Activated CD4-positive, alpha-beta T cell treated with anti-CD3 and anti-CD28 coated beads, Interleukin-2, amount 10 ng/mL, durations not matched to agents 24 days and 14 days (primary cell): ENCODE results near the gene RBMX2. TPM values are rescaled to one million over a fixed set of nuclear protein-coding genes. Genes with fewer than 3 reads are reported as not detected.
"Not testable (repeated sequence)": the region's sequence is repeated elsewhere in the genome, so short reads cannot be mapped to it uniquely, and the experiment has no call there.

Source experiments
- DNase-seq: peaks from one replicate; pipeline ENCODE4 v3.0.0; 2022
- H3K27ac Mint-ChIP-seq: one replicate; pipeline ENCODE4 v1.8.0; 2022; ENCODE audit warnings: mild to moderate bottlenecking, mixed read lengths
- H3K27me3 Mint-ChIP-seq: one replicate; pipeline ENCODE4 v1.8.0; 2022; ENCODE audit warnings: mixed read lengths
- H3K36me3 Mint-ChIP-seq: one replicate; pipeline ENCODE4 v1.8.0; 2022; ENCODE audit warnings: low read depth, mild to moderate bottlenecking, mixed read lengths
- H3K4me1 Mint-ChIP-seq: one replicate; pipeline ENCODE4 v1.8.0; 2021; ENCODE audit warnings: mixed read lengths
- H3K4me3 Mint-ChIP-seq: one replicate; pipeline ENCODE4 v1.8.0; 2022; ENCODE audit warnings: mild to moderate bottlenecking, moderate library complexity, mixed read lengths
- H3K9me3 Mint-ChIP-seq: one replicate; pipeline ENCODE4 v1.8.0; 2021; ENCODE audit warnings: mixed read lengths
- intact Hi-C: fragments of 100-400 bp; cut with micrococcal nuclease; formaldehyde crosslinking; loops from one replicate; pipeline ENCODE4 v1.15.1; 2023
- total RNA-seq: library from RNA; stranded (reverse); gene quantifications from 2 replicates; pipeline ENCODE4 v1.2.3, GENCODE V29; 2022

The RBMX2 gene, protein sequence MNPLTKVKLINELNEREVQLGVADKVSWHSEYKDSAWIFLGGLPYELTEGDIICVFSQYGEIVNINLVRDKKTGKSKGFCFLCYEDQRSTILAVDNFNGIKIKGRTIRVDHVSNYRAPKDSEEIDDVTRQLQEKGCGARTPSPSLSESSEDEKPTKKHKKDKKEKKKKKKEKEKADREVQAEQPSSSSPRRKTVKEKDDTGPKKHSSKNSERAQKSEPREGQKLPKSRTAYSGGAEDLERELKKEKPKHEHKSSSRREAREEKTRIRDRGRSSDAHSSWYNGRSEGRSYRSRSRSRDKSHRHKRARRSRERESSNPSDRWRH
- total RNA-seq = 27.4 and 28.1 TPM in 2 replicates

DNA sequence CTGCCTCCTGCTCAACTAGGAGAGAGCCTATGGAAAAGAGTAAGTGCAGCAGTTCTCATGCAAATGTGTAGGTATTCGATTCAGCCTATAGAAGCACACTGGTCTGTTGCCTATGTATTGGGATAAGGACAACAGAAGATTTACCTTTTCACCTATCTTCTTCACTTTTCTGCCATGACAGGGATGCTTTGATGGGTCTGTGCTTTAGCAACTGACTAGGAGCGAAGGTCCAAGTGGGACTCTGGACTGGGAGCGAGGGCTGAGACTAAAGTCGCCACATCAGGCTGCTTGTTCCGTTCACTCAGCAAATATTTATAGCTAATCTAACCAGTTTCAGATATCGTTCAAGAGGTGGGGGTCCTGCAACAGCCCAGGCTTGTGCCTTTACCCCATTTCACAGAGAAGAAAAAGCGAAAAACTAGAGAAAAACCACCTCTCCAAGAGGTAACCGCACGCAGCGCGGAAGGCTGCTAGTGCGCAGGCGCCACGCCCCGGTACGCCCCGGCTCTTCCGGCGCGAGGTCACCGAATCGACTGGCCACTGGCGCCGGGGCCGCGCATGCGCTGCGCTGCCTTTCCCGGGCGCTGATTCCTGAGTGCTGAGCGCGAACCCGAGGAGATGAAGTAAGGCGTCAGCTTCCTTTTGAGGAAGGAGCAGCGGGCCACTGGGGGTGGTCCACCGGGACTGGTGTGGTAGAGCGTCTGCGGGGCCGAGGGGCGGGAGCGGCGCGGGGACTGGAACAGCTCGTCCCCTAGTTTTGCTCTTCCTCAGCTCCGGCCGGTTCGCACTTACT is at the start of gene RBMX2:
Gene RBMX2, plus strand, starts transcription at position 573 of the 793 bp plus-strand sequence. Its CDS starts 46 bp downstream, at position 619.
- Mint-ChIP-seq H3K27me3 (peaks cover 9% of the 10 kb centered on the region), H3K36me3 (peaks cover 9% of the 10 kb centered on the region), H3K27ac (peak within 1 kb of the TSS; percentile 92), H3K4me1 (peaks cover 9% of the 10 kb centered on the region), H3K4me3 (peak within 1 kb of the TSS; percentile 92), H3K9me3 (no peaks in the 10 kb centered on the region)
- peak; percentile 92 for DNase-seq
- intact Hi-C loops = loop anchor here (5.0 kb wide), 3 partner anchors 64 to 559 kb away; partner anchors contain the start of genes ENOX2, SLC25A14 and ZDHHC9

DNA sequence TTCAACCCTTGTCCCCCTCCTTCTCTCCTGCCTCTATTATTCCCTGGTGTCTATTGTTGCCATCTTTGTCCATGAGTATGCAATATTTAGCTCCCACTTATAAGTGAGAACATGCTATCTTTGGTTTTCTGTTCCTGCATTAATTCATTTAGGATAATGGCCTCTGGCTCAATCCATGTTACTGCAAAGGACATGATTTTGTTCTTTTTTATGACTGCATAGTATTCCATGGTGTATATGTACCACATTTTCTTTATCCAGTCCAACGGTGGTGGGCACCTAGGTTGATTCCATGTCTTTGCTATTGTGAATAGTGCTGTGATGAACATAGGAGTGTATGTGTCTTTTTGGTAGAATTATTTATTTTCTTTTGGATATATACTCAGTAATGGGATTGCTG is 49.7 kb upstream of the RBMX2 start:
- H3K4me3 Mint-ChIP-seq, intact Hi-C loops: not testable (repeated sequence)

DNA sequence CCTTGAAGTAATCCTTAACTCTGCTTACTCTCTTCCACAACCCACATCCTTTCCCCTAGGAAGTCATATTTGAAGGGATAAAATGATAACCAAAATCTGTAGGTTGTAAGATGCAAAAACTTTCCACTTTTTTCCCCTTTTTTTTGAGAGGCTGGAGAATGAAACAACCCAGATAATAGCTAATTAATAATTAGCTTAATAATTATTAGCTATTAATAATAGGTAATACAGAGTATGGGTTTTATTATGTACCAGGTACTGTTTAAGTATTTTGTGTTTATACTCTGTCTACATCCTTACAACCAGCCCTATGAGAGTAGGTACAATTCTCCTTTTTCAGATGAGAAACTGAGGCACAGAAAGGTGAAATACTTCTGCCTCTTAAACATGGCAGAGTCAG is 25.7 kb upstream of the RBMX2 start:
- Mint-ChIP-seq H3K4me3 (no peak overlapping the region), H3K27ac (no peak overlapping the region), H3K36me3 (no peaks in the 10 kb centered on the region), H3K27me3 (no peaks in the 10 kb centered on the region), H3K4me1 (no peaks in the 10 kb centered on the region), H3K9me3 (no peaks in the 10 kb centered on the region)
- DNase-seq = no peak
- intact Hi-C loops = no loop called here

More for the DNA sequence above, 49.7 kb upstream of the RBMX2 start:
- not testable (repeated sequence) for H3K27me3 Mint-ChIP-seq, H3K9me3 Mint-ChIP-seq, H3K27ac Mint-ChIP-seq, H3K4me1 Mint-ChIP-seq, DNase-seq, H3K36me3 Mint-ChIP-seq

DNA sequence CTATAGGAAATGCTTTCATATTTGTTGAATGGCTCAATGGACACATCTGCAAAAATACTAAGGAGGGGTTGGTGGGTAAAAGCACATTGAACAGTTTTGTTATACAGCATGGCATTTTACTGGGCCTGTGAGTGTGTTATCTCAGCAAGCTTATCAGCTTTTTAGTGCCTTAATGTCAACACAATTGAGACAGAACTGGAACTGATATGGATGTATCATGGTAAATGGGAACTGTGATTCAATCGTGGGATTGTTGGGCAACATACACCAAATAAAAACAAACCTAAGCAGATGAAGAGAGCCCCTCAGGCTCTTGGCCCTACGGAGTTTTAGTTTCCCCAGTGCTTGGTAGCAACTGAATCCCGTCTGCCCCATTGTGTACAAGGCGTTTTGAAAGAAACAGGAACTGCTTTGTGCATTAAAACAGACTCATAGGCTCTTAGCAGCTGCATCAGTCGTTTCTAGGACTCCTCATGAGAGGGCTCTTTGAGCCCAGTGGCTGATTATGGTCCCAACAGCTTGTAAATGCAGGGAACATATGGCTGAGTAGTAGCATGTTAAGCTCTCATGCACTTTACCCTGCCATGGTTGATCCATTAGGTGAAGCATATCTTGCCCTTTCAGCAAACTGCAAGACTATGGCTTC is 23.6 kb upstream of the RBMX2 start:
- Mint-ChIP-seq H3K4me3 (no peak overlapping the region), H3K9me3 (no peaks in the 10 kb centered on the region), H3K4me1 (no peaks in the 10 kb centered on the region), H3K36me3 (no peaks in the 10 kb centered on the region), H3K27me3 (peaks cover 4% of the 10 kb centered on the region), H3K27ac (no peak overlapping the region)
- intact Hi-C loops = no loop called here
- DNase-seq = no peak

DNA sequence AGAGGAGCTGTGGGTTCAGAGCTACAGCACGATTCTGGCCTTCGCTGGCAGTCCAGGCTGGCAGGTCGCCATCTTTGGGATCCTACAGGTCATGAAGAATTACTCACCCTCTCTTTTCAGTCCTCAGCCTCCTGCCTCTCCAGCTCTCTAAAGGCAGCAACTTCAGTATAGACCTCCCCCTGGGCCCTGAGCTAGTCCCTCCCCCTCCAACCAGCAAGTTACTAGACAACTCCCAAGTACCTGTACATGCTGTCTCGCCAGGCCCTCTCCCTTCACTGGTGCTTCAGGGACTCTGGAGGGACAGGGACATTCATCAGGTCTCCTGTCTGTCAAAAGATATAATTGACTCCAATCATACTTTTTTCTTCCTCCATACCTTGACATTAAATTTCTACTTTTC is 16.3 kb upstream of the RBMX2 start, which contains the start of gene GPR119:
Gene GPR119, minus strand, starts transcription at position 155 of the 400 bp plus-strand sequence. CDS start 227 bp downstream, outside the sequence.
- peaks cover 4% of the 10 kb centered on the region for H3K27me3 Mint-ChIP-seq
- H3K27ac Mint-ChIP-seq = no peak within 1 kb of the TSS
- H3K4me3 Mint-ChIP-seq = no peak within 1 kb of the TSS
- H3K4me1 Mint-ChIP-seq = no peaks in the 10 kb centered on the region
- no peaks in the 10 kb centered on the region for H3K36me3 Mint-ChIP-seq
- H3K9me3 Mint-ChIP-seq = no peaks in the 10 kb centered on the region
- intact Hi-C loops = no loop called here
- DNase-seq = no peak

DNA sequence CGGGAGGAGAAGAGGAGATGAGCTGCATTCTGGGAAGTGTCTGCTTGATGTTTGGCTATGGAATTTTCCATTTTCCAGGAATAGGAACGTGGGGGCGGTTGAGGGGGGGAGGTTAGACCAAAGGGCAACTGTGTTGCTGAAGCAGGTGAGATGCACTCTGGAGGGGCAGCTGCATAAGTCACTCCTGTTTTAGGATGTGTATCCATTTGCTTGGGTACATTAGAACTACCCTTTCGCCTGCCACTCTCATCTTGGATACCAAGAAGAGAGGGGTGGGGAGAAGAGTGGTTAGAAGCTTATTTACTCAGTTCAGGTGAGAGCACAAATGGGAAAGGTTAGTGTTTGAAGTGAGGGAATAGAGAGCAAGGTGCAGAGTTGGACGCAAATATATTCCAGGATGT is 15.4 kb upstream of the RBMX2 start:
- Mint-ChIP-seq H3K4me3 (no peak overlapping the region), H3K4me1 (no peaks in the 10 kb centered on the region), H3K9me3 (no peaks in the 10 kb centered on the region), H3K36me3 (no peaks in the 10 kb centered on the region), H3K27ac (no peak overlapping the region), H3K27me3 (peaks cover 4% of the 10 kb centered on the region)
- intact Hi-C loops = no loop called here
- no peak for DNase-seq

DNA sequence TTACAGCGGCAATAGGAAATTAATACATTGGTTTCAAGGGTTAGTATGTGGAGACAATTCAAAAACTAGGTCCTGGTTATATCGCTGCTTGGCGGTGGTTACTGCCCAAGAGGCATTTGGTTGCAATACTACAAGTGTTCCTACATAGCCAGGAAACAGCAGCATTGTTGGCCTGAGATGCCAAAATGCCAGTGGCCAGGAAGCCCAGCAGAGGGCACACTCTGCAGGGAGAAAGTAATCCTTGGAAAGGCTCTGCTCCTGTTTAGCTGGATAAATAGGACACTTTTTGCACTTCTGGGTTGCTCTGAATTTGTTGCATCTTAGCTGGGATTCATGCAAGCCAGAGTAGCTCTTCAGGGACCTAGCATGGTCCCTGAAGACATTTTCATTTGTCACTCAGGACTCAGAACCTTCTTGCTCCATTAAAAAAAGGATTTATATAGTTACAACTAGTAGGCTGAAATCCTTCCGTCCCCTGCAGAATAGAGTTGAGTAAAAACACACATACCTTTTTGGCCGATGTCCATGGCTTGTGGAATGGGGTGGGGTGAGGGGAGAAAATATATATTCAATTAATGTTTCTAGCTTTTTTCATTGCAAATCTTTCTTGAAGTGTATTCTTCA is 8.2 kb upstream of the RBMX2 start:
- peaks cover 9% of the 10 kb centered on the region for H3K27me3 Mint-ChIP-seq
- no peak for DNase-seq
- intact Hi-C loops = no loop called here
- H3K4me3 Mint-ChIP-seq = no peak overlapping the region
- no peaks in the 10 kb centered on the region for H3K9me3 Mint-ChIP-seq
- H3K36me3 Mint-ChIP-seq = no peaks in the 10 kb centered on the region
- no peak overlapping the region for H3K27ac Mint-ChIP-seq
- H3K4me1 Mint-ChIP-seq = no peaks in the 10 kb centered on the region

DNA sequence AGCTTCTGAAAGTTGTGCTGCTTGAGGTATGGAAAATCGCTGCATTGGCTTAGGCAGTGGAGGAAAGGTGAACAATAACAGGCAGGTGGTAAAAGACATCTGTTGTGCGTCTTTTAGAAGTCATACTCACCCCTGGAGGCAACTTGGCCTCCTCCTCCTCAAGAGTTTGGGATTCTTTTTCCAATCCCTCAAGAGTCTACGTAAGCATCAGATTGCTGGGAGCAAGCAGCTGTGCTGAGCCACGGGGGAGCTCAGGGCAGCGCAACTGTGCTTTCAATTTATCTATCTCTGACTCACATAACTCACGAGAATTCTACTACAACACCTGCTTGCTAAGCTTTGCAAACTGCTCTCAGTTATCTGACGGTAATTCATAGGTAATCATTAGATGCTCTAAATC is 6.4 kb upstream of the RBMX2 start:
- DNase-seq = no peak
- Mint-ChIP-seq H3K4me3 (no peak overlapping the region), H3K4me1 (no peaks in the 10 kb centered on the region)

DNA sequence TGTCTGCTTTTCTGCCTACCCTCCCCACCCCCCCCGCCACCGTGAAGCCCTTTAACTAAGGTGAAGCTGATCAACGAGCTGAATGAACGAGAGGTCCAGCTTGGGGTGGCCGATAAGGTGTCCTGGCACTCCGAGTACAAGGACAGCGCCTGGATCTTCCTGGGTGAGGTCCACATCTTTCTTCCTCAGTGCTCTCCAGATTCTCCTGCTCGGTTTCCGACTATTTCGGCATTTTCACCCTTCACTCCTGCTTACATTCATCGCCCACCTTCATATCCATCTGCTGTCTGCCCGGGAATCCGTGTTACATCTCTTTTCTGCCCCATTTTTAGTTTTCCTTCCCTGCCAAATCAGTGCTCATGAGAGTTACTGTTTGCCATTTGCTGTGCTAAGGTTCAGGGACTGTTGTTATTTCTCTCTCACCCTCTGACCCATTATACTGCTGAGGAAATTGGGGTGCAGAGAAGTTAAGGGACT is 459 bp downstream of the RBMX2 start:
- no peak for DNase-seq
- H3K4me1 Mint-ChIP-seq = peaks cover 9% of the 10 kb centered on the region
- H3K4me3 Mint-ChIP-seq = peak overlapping the region; percentile 92
- H3K27ac Mint-ChIP-seq = peak overlapping the region; percentile 79
- intact Hi-C loops = loop anchor here (5.0 kb wide), 3 partner anchors 65 to 560 kb away; partner anchors contain the start of genes ENOX2, SLC25A14 and ZDHHC9
- H3K27me3 Mint-ChIP-seq = peaks cover 7% of the 10 kb centered on the region
- peaks cover 9% of the 10 kb centered on the region for H3K36me3 Mint-ChIP-seq
- H3K9me3 Mint-ChIP-seq = no peaks in the 10 kb centered on the region

More for the DNA sequence above, 6.4 kb upstream of the RBMX2 start:
- no peaks in the 10 kb centered on the region for H3K9me3 Mint-ChIP-seq
- no peak overlapping the region for H3K27ac Mint-ChIP-seq
- intact Hi-C loops = no loop called here
- H3K36me3 Mint-ChIP-seq = no peaks in the 10 kb centered on the region
- H3K27me3 Mint-ChIP-seq = peaks cover 15% of the 10 kb centered on the region

DNA sequence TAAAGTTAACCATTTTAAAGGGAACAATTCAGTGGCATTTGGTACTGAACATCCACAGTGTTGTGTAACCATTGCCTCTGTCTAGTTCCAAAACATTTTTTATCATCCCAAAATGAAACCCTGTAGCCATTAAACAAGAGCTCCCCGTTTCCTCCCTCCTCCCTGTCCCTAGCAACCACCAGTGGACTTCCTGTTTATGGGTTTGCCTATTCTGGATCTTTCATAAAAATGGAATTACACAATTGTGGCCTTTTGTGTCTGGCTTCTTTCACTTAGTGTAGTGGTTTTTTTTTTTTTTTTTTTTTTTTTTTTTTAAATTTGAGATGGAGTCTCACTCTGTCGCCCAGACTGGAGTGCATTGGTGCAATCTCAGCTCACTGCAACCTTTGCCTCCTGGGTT is 11.6 kb downstream of the RBMX2 start:
- Mint-ChIP-seq H3K27me3 (no peaks in the 10 kb centered on the region), H3K4me1 (no peaks in the 10 kb centered on the region), H3K9me3 (no peaks in the 10 kb centered on the region), H3K4me3 (no peak overlapping the region), H3K27ac (no peak overlapping the region), H3K36me3 (peaks cover 24% of the 10 kb centered on the region)
- intact Hi-C loops = no loop called here
- DNase-seq = no peak

DNA sequence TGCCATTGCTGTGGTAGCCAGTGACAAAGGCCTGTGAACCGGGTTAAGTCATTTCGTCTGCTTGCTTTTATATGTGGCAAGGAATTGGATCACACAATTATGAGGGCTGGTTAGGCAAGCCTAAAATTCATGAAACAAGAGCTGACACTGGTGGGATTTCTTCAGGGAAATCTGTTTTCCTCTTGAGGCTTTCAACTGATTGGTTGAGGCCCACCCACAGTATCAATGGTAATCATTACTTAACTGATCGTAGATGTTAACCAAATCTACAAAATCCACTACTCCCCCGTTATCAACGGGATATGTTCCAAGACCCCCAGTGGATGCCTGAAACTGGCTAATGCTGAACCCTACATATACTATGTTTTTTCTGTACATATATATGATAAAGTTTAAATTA is 13.0 kb downstream of the RBMX2 start:
- Mint-ChIP-seq H3K27me3 (no peaks in the 10 kb centered on the region), H3K27ac (no peak overlapping the region), H3K4me3 (no peak overlapping the region), H3K36me3 (peaks cover 18% of the 10 kb centered on the region), H3K4me1 (no peaks in the 10 kb centered on the region), H3K9me3 (no peaks in the 10 kb centered on the region)
- no peak for DNase-seq
- intact Hi-C loops = no loop called here

DNA sequence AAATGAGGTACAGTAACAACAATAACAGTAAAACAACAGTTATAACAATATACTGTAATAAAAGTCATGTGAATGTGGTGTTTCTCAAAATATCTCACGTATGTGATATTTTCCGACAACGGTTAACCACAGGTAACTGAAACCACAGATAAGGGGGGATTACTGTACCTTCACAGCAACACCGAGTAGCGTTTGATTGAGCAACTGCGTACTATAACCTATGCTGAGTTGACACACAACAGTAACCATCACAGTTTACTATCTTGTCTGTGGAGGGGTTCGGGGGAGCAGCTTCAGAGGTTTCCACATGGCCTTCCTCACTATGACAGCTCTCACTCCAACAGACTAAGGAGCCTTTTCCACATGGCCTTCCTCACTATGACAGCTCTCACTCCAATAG is 13.4 kb downstream of the RBMX2 start:
- no peak overlapping the region for H3K27ac Mint-ChIP-seq
- no peaks in the 10 kb centered on the region for H3K9me3 Mint-ChIP-seq
- intact Hi-C loops = no loop called here
- no peak for DNase-seq
- no peaks in the 10 kb centered on the region for H3K4me1 Mint-ChIP-seq
- no peaks in the 10 kb centered on the region for H3K27me3 Mint-ChIP-seq
- peaks cover 16% of the 10 kb centered on the region for H3K36me3 Mint-ChIP-seq
- H3K4me3 Mint-ChIP-seq = no peak overlapping the region

DNA sequence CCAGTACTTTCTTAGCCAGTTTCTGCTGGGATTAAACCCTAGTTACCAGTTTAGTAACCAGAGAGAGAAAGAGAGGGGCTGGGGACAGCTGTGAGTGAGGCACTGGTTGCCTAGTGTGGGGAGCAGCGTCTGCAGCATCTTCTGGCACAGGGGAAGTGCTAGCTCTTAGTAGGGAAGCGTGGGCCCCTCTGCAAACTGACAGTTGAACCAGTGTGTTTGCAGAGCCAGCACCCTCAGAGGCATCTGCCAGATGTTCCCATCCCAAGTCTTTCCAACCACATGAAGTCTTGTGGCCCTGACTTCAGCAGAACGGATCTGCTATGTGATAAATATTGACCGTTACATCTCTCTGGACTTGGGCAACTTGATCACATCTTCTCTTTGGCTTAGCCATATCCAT is 15.0 kb downstream of the RBMX2 start:
- H3K4me3 Mint-ChIP-seq = no peak overlapping the region
- H3K27me3 Mint-ChIP-seq = no peaks in the 10 kb centered on the region
- H3K27ac Mint-ChIP-seq = no peak overlapping the region
- intact Hi-C loops = no loop called here
- no peaks in the 10 kb centered on the region for H3K4me1 Mint-ChIP-seq
- no peak for DNase-seq
- no peaks in the 10 kb centered on the region for H3K9me3 Mint-ChIP-seq
- H3K36me3 Mint-ChIP-seq = peaks cover 7% of the 10 kb centered on the region
